22Rv1 (cell line): ENCODE data around the gene CTXN2.

Experiments
- H3K27ac ChIP-seq: fragments of 450-650 bp; 2 replicates; pipeline ENCODE4 v1.5.1; 2017
- CTCF ChIP-seq: fragments of 450-650 bp; IDR thresholded peaks from 2 replicates; pipeline ENCODE4 v1.5.1; 2017; ENCODE audit warnings: mild to moderate bottlenecking
- ZFX ChIP-seq: fragments of 450-650 bp; IDR thresholded peaks from 2 replicates; pipeline ENCODE4 v1.6.1; 2017; ENCODE audit warnings: antibody characterized with exemption, borderline replicate concordance

CTXN2 gene

GRCh38 chr15:48242015-48242414 is 50.5 kb downstream of the CTXN2 start:
- TF ChIP-seq ZFX: no peak
- TF ChIP-seq CTCF: no peak

DNA sequence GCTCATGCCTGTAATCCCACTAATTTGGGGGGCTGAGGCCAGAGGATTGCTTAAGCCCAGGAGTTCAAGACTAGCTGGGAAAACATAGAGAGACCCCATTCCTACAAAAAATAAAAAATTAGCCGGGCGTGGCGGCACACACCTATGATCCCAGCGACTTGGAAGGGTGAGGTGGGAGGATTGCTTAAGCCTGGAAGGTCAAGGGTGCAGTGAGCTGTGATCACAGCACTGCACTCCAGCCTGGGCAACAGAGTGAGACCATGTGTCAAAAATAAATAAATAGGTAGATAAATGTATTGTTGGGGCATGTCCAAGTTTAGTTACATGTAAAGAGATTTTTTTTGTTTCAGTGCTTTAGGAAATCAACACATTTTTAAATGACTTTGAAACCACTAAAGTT is 51.1 kb downstream of the CTXN2 start:
- H3K27ac ChIP-seq: no peak overlapping the region
- TF ChIP-seq CTCF: no peak
- TF ChIP-seq ZFX: no peak

More at GRCh38 chr15:48242015-48242414, 50.5 kb downstream of the CTXN2 start:
- no peak overlapping the region for H3K27ac ChIP-seq

DNA sequence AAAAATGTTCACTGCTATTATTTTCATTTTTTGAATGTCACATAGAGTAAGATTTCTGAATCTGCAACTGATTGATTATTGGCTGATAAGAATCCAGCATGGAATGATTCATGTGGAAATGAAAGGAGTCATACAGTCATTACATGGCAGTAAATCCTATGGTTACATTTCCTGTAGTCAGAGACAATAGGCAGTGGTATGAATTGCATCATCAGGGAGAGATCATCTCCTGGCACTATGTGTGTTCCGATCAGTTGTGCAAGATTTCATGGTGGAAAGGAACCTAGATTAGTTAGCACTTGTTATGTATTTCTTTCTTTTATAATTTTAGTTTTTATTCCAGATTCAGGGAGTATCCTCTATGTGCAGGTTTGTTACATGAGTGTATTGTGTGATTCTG is 53.5 kb downstream of the CTXN2 start:
- no peak for TF ChIP-seq ZFX
- TF ChIP-seq CTCF: no peak
- H3K27ac ChIP-seq: no peak overlapping the region

- H3K27ac ChIP-seq: no peak overlapping the region
- no peak for TF ChIP-seq ZFX
- TF ChIP-seq CTCF: no peak
These were observed 56.9 kb downstream of the CTXN2 start for GRCh38 chr15:48248414-48248813.

DNA sequence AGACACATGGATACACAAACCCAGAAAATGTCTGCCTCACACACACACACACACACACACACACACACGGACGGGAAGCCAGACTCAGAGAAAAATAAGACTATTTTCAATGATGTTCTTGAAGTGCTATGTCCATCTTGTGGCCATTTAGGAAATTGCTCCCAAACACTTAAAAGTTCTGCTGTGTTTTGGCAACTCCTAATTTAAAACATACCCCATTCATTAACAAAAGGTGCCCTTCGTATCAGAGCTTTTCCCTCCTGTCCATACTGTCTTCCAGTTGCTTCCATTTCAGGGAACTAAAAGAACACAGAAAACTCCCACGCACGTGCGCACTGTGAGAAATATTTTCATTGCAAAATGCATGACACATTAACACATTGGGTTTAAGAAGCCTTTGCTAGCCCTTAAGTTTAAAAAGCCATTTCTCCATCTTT is 59.2 kb downstream of the CTXN2 start:
- H3K27ac ChIP-seq: no peak overlapping the region
- TF ChIP-seq ZFX (no peak), CTCF (peak; percentile 76)

- TF ChIP-seq ZFX (no peak), CTCF (no peak)
- H3K27ac ChIP-seq: no peak overlapping the region
These were observed 61.7 kb downstream of the CTXN2 start for GRCh38 chr15:48253172-48253571.
